Osteoblast (primary cell): Measurements from ENCODE around the gene ESPN. TPM values are rescaled to one million over a fixed set of nuclear protein-coding genes. Genes with fewer than 3 reads are reported as not detected.
"Not testable (repeated sequence)": the region's sequence is repeated elsewhere in the genome, so short reads cannot be mapped to it uniquely, and the experiment has no call there.

Experiments
- DNase-seq: peaks from one replicate; pipeline ENCODE4 v3.0.0; 2011; ENCODE audit warnings: low spot score, mixed read lengths; ENCODE audit not compliant: insufficient read length; ENCODE audit errors: missing footprints
- H2AFZ ChIP-seq: 2 replicates; pipeline ENCODE4 v1.6.0; 2011; ENCODE audit warnings: mild to moderate bottlenecking, low read length
- H3K27ac ChIP-seq: 2 replicates; pipeline ENCODE4 v1.5.1; 2011; ENCODE audit warnings: mild to moderate bottlenecking, low read depth, low read length, moderate library complexity
- H3K27me3 ChIP-seq: 2 replicates; pipeline ENCODE4 v1.6.0; 2012; ENCODE audit warnings: mild to moderate bottlenecking, control low read depth, inconsistent platforms, low read length, moderate library complexity; ENCODE audit not compliant: insufficient read depth
- H3K36me3 ChIP-seq: 2 replicates; pipeline ENCODE4 v1.5.1; 2011; ENCODE audit warnings: mild to moderate bottlenecking, low read length, control low read depth, moderate library complexity; ENCODE audit not compliant: insufficient read depth
- H3K4me1 ChIP-seq: 2 replicates; pipeline ENCODE4 v1.5.1; 2011; ENCODE audit warnings: mild to moderate bottlenecking, low read length, control low read depth, moderate library complexity; ENCODE audit not compliant: insufficient read depth
- H3K4me2 ChIP-seq: 2 replicates; pipeline ENCODE4 v1.6.0; 2011; ENCODE audit warnings: mild to moderate bottlenecking, low read length; ENCODE audit not compliant: insufficient read depth
- H3K4me3 ChIP-seq: fragments of 200-600 bp; sonication (generic); 3 replicates; pipeline ENCODE4 v1.5.1; 2012; ENCODE audit warnings: mild to moderate bottlenecking, low read length, inconsistent platforms; ENCODE audit not compliant: insufficient read depth
- H3K79me2 ChIP-seq: 2 replicates; pipeline ENCODE4 v1.6.0; 2012; ENCODE audit warnings: mild to moderate bottlenecking, low read length, control low read depth, inconsistent platforms; ENCODE audit not compliant: insufficient read depth
- H3K9me3 ChIP-seq: 2 replicates; pipeline ENCODE4 v1.5.1; 2011; ENCODE audit warnings: low read depth, low read length, control low read depth
- H4K20me1 ChIP-seq: 2 replicates; pipeline ENCODE4 v1.6.0; 2012; ENCODE audit warnings: mild to moderate bottlenecking, low read length, control low read depth; ENCODE audit not compliant: insufficient read depth
- total RNA-seq: library from RNA; depleted of rRNA; stranded (reverse); fragments of >200 nt; gene quantifications from 2 replicates; pipeline ENCODE4 v1.2.3, GENCODE V29; 2012
- TF ChIP-seq, protein P1 (sequence below): IDR thresholded peaks from 2 replicates; pipeline ENCODE4 v1.5.1; 2011; ENCODE audit warnings: mild to moderate bottlenecking, low read depth, low read length, moderate library complexity; ENCODE audit errors: extremely low read depth

ESPN gene
- total RNA-seq, 1 donor = not detected

DNA sequence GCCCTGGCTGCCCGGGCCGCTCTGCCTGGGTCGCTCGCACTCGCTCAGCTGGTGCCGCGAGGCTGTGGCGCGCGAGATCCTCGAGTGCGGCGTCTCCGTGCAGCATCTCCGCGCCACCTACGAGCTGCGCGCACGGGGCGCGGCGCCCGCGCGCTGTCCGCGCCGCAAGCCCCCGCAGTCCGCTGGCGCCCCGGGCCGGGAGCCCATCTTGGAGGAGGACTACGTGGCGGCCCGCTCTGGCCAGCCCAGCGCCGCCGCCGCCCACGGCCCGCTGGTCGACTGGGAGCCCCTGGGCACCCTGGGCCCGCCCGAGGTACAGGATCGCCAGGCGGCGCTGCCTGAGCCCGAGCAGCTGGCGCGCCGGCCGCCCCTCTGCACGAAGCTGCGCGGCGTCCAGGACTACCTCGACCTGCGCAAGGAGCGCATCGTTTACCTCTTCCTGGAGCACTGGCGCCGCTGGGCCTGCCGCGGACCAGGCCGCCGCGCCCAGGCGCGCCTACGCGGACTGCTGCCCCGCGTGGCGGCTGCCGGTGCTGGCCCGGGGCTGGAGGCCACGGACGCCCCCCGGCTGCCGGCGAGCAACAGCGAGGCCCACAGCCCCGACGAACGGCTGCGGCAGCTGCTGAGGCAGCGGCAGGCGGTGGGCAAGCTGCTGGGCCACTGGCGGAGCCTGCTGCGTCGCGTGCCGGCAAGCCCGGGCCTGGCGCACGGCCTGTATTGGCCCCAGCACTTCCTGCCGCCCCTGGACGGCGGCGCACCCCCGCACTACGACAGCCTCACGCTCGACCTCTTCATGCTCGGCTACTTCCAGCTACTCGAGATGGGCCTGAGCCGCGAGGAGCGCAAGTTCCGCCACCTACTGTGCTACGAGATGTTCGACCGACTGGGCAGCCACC, 30.5 kb downstream of the ESPN start:
- Histone ChIP-seq H3K4me3 (no peak overlapping the region), H3K27me3 (peaks cover 20% of the 10 kb centered on the region), H3K36me3 (no peaks in the 10 kb centered on the region), H3K4me1 (no peaks in the 10 kb centered on the region), H3K79me2 (no peaks in the 10 kb centered on the region), H3K27ac (no peak overlapping the region), H4K20me1 (no peaks in the 10 kb centered on the region), H3K9me3 (no peaks in the 10 kb centered on the region), H2AFZ (no peak overlapping the region), H3K4me2 (no peak overlapping the region)
- DNase-seq = peak; percentile 87
- TF ChIP-seq, protein P1, sequence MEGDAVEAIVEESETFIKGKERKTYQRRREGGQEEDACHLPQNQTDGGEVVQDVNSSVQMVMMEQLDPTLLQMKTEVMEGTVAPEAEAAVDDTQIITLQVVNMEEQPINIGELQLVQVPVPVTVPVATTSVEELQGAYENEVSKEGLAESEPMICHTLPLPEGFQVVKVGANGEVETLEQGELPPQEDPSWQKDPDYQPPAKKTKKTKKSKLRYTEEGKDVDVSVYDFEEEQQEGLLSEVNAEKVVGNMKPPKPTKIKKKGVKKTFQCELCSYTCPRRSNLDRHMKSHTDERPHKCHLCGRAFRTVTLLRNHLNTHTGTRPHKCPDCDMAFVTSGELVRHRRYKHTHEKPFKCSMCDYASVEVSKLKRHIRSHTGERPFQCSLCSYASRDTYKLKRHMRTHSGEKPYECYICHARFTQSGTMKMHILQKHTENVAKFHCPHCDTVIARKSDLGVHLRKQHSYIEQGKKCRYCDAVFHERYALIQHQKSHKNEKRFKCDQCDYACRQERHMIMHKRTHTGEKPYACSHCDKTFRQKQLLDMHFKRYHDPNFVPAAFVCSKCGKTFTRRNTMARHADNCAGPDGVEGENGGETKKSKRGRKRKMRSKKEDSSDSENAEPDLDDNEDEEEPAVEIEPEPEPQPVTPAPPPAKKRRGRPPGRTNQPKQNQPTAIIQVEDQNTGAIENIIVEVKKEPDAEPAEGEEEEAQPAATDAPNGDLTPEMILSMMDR = no peak

- H4K20me1 ChIP-seq, H3K4me3 ChIP-seq, DNase-seq, H3K4me1 ChIP-seq, H3K36me3 ChIP-seq, H3K4me2 ChIP-seq, H3K9me3 ChIP-seq, H3K79me2 ChIP-seq, H2AFZ ChIP-seq, H3K27ac ChIP-seq: not testable (repeated sequence)
- peaks cover 13% of the 10 kb centered on the region for H3K27me3 ChIP-seq
Observed at GRCh38 chr1:6455752-6456520, 31.4 kb downstream of the ESPN start.

GRCh38 chr1:6456800-6457466, 32.4 kb downstream of the ESPN start:
- H2AFZ ChIP-seq = no peak overlapping the region

DNA sequence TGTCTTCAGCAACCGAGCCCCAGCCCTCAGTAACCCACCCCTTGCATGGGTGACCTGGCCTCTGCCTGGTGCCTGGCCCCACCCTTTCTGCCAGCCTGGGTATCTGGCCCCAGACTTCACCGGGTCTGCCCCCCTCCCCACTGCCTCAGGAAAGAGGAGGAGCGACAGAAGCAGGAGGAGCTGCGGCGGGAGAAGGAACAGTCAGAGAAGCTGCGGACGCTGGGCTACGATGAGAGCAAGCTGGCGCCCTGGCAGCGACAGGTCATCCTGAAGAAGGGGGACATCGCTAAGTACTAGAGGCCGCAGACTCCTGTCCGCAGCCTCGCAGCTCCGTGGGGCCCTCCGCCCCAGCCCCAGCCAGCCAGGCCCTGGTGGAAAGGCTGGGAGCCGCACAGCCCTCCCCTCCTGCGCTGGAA, 35.3 kb downstream of the ESPN start:
- no peaks in the 10 kb centered on the region for H3K9me3 ChIP-seq
- no peak overlapping the region for H2AFZ ChIP-seq
- no peak overlapping the region for H3K27ac ChIP-seq
- H3K4me1 ChIP-seq = no peaks in the 10 kb centered on the region
- TF ChIP-seq, protein P1 = no peak
- H4K20me1 ChIP-seq = no peaks in the 10 kb centered on the region
- no peak overlapping the region for H3K4me3 ChIP-seq
- DNase-seq = no peak
- H3K4me2 ChIP-seq = no peak overlapping the region
- H3K36me3 ChIP-seq = peaks cover 8% of the 10 kb centered on the region
- H3K79me2 ChIP-seq = no peaks in the 10 kb centered on the region
- H3K27me3 ChIP-seq = peaks cover 11% of the 10 kb centered on the region

More at GRCh38 chr1:6456800-6457466, 32.4 kb downstream of the ESPN start:
- TF ChIP-seq, protein P1 = no peak
- Histone ChIP-seq H3K4me2 (no peak overlapping the region), H3K36me3 (no peaks in the 10 kb centered on the region), H3K27ac (no peak overlapping the region), H3K9me3 (no peaks in the 10 kb centered on the region), H4K20me1 (no peaks in the 10 kb centered on the region), H3K4me3 (no peak overlapping the region), H3K27me3 (peaks cover 11% of the 10 kb centered on the region), H3K4me1 (no peaks in the 10 kb centered on the region), H3K79me2 (no peaks in the 10 kb centered on the region)
- DNase-seq = no peak
